Endodermal cell (in vitro differentiated cells): ENCODE data around the gene MAP3K4. TPM values are rescaled to one million over a fixed set of nuclear protein-coding genes. Genes with fewer than 3 reads are reported as not detected.

Experiments
- DNase-seq: peaks from one replicate; pipeline ENCODE4 v3.0.0-alpha.2; 2017
- H3K27ac ChIP-seq: 2 replicates; pipeline ENCODE4 v1.5.1; 2013; ENCODE audit warnings: mild to moderate bottlenecking, low read depth, low read length, moderate library complexity
- H3K27me3 ChIP-seq: 2 replicates; pipeline ENCODE4 v1.6.1; 2013; ENCODE audit warnings: mild to moderate bottlenecking, low read length, moderate library complexity; ENCODE audit not compliant: insufficient read depth, control insufficient read depth, poor library complexity, severe bottlenecking
- H3K36me3 ChIP-seq: 2 replicates; pipeline ENCODE4 v1.7.0; 2013; ENCODE audit warnings: mild to moderate bottlenecking, low read length, moderate library complexity; ENCODE audit not compliant: control insufficient read depth, insufficient read depth
- H3K4me1 ChIP-seq: one replicate; pipeline ENCODE4 v1.7.0; 2013; ENCODE audit warnings: low read length; ENCODE audit not compliant: control insufficient read depth, insufficient read depth
- H3K4me3 ChIP-seq: 2 replicates; pipeline ENCODE4 v1.5.1; 2013; ENCODE audit warnings: mild to moderate bottlenecking, low read length, moderate library complexity
- H3K9ac ChIP-seq: 2 replicates; pipeline ENCODE4 v1.6.1; 2013; ENCODE audit warnings: mild to moderate bottlenecking, low read length, moderate library complexity; ENCODE audit not compliant: poor library complexity, severe bottlenecking; ENCODE audit errors: extremely low read depth
- H3K9me3 ChIP-seq: 2 replicates; pipeline ENCODE4 v1.6.1; 2013; ENCODE audit warnings: mild to moderate bottlenecking, low read length, moderate library complexity; ENCODE audit not compliant: control insufficient read depth
- H3K27ac Mint-ChIP-seq: 2 replicates; pipeline ENCODE4 v1.8.0; 2020; ENCODE audit warnings: mixed read lengths
- H3K27me3 Mint-ChIP-seq: 2 replicates; pipeline ENCODE4 v1.8.0; 2021; ENCODE audit warnings: mild to moderate bottlenecking, mixed read lengths; ENCODE audit not compliant: insufficient read depth
- H3K36me3 Mint-ChIP-seq: 2 replicates; pipeline ENCODE4 v1.8.0; 2020; ENCODE audit warnings: low read depth, mixed read lengths
- H3K4me1 Mint-ChIP-seq: 2 replicates; pipeline ENCODE4 v1.8.0; 2020; ENCODE audit warnings: mixed read lengths
- H3K4me3 Mint-ChIP-seq: 2 replicates; pipeline ENCODE4 v1.8.0; 2020; ENCODE audit warnings: mild to moderate bottlenecking, moderate library complexity, mixed read lengths
- H3K9me3 Mint-ChIP-seq: 2 replicates; pipeline ENCODE4 v1.8.0; 2020; ENCODE audit warnings: mild to moderate bottlenecking, mixed read lengths
- CTCF ChIP-seq: fragments of 200-600 bp; sonication (generic); conservative IDR thresholded peaks from 2 replicates; pipeline ENCODE4 v1.5.0; 2021; ENCODE audit warnings: antibody characterized with exemption, mild to moderate bottlenecking
- WGBS, 2 experiments: methylation state at CpG; one replicate each; pipeline versions ENCODE4 v1.1.5 to v1.1.7; 2013; ENCODE audit warnings: missing lambda C conversion rate in 2 of 2, mixed read lengths in 1 of 2; ENCODE audit not compliant: insufficient coverage in 1 of 2, insufficient read length in 1 of 2; 5-methylcytosine and 5-hydroxymethylcytosine counted together
- total RNA-seq, 2 donors: library from RNA; stranded (reverse); fragmentation: NEBNext Ultra II Directional in 1 of 2; extraction: Animal tissue kit (Norgen Biotek cat#: 25700) in 1 of 2; gene quantifications; 2 replicates in 1 of 2; 3 replicates in 1 of 2; pipeline ENCODE4 v1.2.1, GENCODE V29; 2021

MAP3K4 gene
- total RNA-seq, 2 donors from 2014 or later = 82.8 to 105 TPM

GRCh38 chr6:161053103-161053502 lies 61.5 kb downstream of the MAP3K4 start:
- H3K27ac ChIP-seq = no peak overlapping the region
- DNase-seq = no peak
- Mint-ChIP-seq H3K4me1 (peaks cover 2% of the 10 kb centered on the region), H3K36me3 (peaks cover 47% of the 10 kb centered on the region), H3K27me3 (no peaks in the 10 kb centered on the region), H3K4me3 (no peak overlapping the region), H3K9me3 (no peaks in the 10 kb centered on the region), H3K27ac (no peak overlapping the region)
- no peaks in the 10 kb centered on the region for H3K4me1 ChIP-seq
- WGBS, 2 experiments = 79 to 100% methylated on average over 1 to 2 of the region's 2 CpGs
- H3K9me3 ChIP-seq = no peaks in the 10 kb centered on the region
- TF ChIP-seq CTCF = no peak
- H3K4me3 ChIP-seq = no peak overlapping the region
- H3K9ac ChIP-seq = no peak overlapping the region
- no peaks in the 10 kb centered on the region for H3K27me3 ChIP-seq
- H3K36me3 ChIP-seq = peaks cover 43% of the 10 kb centered on the region

DNA sequence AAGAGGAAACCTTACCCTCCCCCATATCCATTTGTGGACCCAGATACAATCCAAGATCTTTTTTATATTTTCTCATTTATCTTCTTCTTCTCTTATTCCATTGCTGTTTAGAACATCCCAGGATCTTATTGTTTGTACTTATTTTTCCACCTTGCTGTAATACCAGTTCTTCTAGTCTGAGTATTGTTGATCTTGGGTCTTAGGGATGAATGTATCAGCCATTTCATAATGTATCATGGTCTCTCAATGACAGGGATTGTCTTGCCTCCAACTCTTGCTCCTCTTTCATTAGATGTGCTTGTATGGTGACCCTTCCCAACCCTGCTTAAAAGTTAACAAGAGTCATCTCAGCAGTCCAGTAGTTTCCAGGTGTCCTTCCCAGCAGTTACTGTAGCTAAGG lies 63.3 kb downstream of the MAP3K4 start:
- H3K4me3 ChIP-seq = no peak overlapping the region
- no peak overlapping the region for H3K27ac ChIP-seq
- DNase-seq = no peak
- no peak overlapping the region for H3K4me3 Mint-ChIP-seq
- H3K4me1 ChIP-seq = no peaks in the 10 kb centered on the region
- no peak overlapping the region for H3K9ac ChIP-seq
- H3K9me3 ChIP-seq = no peaks in the 10 kb centered on the region
- H3K36me3 ChIP-seq = peaks cover 28% of the 10 kb centered on the region
- TF ChIP-seq CTCF = no peak
- peaks cover 36% of the 10 kb centered on the region for H3K36me3 Mint-ChIP-seq
- H3K4me1 Mint-ChIP-seq = peaks cover 2% of the 10 kb centered on the region
- no peaks in the 10 kb centered on the region for H3K9me3 Mint-ChIP-seq
- H3K27ac Mint-ChIP-seq = no peak overlapping the region
- H3K27me3 Mint-ChIP-seq = no peaks in the 10 kb centered on the region
- no peaks in the 10 kb centered on the region for H3K27me3 ChIP-seq

GRCh38 chr6:161056451-161056850 lies 64.9 kb downstream of the MAP3K4 start:
- H3K4me3 ChIP-seq = no peak overlapping the region
- peaks cover 7% of the 10 kb centered on the region for H3K9me3 ChIP-seq
- no peaks in the 10 kb centered on the region for H3K27me3 ChIP-seq
- 84 to 92% methylated on average over 3 to 4 of the region's 4 CpGs for WGBS, 2 experiments
- H3K36me3 ChIP-seq = peaks cover 21% of the 10 kb centered on the region
- peaks cover 31% of the 10 kb centered on the region for H3K36me3 Mint-ChIP-seq
- DNase-seq = no peak
- no peak overlapping the region for H3K27ac ChIP-seq
- H3K4me1 ChIP-seq = no peaks in the 10 kb centered on the region
- H3K4me3 Mint-ChIP-seq = no peak overlapping the region
- H3K9ac ChIP-seq = no peak overlapping the region
- no peak overlapping the region for H3K27ac Mint-ChIP-seq
- H3K9me3 Mint-ChIP-seq = peaks cover 1% of the 10 kb centered on the region
- no peak for TF ChIP-seq CTCF
- peaks cover 2% of the 10 kb centered on the region for H3K4me1 Mint-ChIP-seq
- no peaks in the 10 kb centered on the region for H3K27me3 Mint-ChIP-seq
